Dermis microvascular lymphatic vessel endothelial cell (primary cell): ENCODE measurements around the gene HLA-B. TPM values are rescaled to one million over a fixed set of nuclear protein-coding genes. Genes with fewer than 3 reads are reported as not detected.

Source experiments
- DNase-seq, 2 donors: peaks; one replicate each; pipeline versions ENCODE4 v3.0.0 to v3.0.0-alpha.2; 2010; ENCODE audit warnings: low read depth in 2 of 2
- total RNA-seq: library from RNA; depleted of rRNA; stranded (reverse); fragments of >200 nt; gene quantifications from 2 replicates; pipeline ENCODE4 v1.2.1, GENCODE V29; 2014

The HLA-B gene
- total RNA-seq, 1 donor from 2014 or later, result 258 TPM

- DNase-seq, result no peak
Observed at GRCh38 chr6:31353384-31353945, 3.5 kb downstream of the HLA-B start.

DNA sequence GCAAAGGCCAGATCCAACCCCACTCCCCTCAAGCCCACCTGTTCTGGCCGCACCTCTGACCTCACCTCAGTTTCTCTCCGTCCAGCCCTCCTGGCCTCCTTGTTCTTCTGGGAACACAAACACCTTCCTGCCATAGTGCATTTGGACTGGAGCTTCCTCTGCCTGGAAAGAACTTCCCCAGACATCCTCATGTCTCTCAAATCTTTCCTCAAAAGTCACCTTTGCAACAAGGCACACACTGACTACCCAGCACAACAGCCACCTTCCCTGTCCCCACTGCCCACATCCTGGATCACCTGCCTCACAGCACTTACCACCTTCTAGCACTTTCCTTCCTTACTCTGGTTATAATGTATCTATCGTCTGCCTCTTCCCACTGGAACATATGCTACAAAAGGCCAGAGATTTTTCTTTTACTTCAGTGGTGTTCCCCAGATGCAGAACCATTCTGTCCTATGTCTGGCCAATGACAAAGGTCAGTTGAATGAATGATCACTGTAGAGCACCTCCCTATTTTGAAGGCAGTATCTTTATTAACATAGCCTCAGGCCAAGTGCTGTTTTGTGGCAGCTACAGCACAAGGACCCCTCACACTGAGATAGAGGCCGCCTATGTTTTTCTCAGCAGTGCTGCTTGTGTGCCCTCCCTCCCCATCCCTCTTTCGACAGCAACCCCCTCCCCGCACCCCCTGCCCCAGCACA, 4.1 kb downstream of the HLA-B start:
- DNase-seq, result no peak

GRCh38 chr6:31352310-31352682, 4.7 kb downstream of the HLA-B start:
- DNase-seq, result no peak

GRCh38 chr6:31351401-31352309, 5.3 kb downstream of the HLA-B start:
- no peak for DNase-seq

GRCh38 chr6:31351033-31351380, 6.0 kb downstream of the HLA-B start:
- no peak for DNase-seq

DNA sequence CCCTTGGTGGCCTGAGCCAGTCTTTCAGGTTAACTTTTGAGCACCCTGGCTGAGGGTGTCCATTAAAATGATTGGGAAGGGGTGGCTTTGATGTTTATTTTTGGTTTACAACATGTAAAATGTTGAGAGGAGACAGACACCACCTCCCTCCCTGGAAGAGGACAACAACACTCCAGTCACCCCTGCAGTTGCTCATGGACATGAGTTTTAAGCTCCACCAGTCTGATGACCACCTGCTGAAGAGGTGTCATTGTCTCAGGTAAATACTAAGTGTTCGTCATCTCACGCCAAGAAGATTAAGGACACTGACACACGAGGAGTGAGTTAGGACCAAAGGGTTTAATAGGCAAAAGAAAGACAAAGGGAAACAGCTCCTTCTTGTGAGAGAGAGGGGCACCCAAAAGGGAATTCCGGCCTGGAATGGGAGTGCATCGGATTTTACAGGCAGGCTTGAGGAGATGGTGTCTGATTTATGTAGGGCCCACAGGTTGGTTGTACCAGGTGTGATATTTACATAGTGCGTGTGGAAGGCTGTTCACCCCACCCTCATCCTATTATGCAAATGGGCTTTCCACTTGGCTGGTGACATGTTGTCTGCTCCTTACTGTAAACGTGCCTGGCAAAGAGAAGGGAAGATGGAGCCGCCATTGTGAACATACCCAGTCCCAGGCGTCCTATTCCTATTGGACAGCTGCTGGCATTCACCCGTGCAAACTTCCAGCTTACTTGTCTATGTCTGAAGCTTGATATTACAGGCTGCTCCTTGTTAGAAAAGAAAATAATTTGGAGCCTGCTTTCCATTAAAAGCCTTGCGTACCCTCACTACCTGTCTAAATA, 6.6 kb downstream of the HLA-B start:
- no peak for DNase-seq

DNA sequence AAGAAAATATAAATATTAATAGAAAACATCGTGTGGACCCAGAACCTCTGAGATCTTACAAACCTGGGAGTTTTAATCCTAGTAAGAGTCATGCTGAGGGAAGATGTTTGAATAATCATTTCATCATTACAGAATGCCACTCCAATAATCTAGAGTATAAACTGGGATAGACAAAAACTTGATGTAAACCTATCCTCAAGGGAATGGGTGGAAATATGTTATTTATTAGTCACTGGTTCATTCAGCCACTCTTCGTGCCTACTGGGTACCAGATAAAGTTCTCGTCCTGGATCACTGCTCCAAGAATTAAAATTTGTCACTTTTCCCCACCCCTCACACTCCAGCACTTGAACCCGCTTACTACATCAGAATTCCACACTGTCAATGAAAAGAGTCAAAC, 7.7 kb downstream of the HLA-B start:
- no peak for DNase-seq

DNA sequence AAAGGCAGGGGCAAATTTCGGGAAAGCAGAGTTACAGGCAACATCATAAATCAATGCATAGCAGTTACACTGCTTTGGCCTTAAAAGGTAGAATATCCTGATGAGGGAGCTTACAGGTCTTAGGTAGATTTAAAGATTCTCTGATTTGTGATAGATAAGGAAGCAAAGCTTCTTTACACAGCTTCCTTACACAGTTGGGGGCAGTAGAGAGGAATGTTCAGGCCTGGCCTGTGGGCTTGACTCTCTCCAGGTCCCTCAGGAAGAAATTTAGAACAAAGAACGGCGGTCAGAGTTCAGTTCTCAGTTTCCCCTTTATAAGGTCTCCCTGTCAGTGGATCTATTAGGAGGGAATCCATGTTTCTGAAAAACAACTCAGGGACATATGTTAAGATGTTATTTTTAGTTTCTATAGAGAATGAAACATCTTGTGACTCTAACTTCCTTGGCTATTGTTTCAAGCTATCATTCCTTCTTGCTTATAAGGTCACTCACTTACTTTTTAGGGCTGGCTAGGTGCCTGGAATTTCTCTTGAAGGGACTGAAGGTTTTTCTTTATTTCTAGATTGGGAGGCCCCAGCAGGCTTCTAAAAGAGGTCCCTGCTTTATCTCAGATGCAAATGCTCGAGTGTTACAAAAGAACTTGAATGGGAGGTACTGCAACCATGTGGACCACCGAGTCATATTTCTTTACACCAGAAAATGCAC, 11.8 kb downstream of the HLA-B start:
- no peak for DNase-seq

DNA sequence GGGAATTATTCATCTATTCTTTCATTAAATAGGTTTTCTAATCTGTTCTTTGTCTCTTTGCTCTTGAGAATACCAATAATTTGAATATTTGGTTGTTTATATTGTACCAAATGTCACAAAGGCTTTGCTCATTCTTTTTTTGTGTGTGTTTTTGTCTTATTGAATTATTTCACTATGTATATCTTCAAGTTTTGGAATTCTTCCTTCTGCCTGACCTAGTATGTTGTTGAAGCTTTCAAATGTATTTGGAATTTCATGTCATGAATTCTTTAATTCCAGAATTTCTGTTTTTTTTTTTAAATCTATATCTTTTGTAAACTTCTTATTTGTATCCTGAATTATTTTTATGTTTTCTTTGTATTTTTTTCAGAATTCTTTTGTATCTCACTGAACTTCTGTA, 16.8 kb downstream of the HLA-B start:
- no peak for DNase-seq

DNA sequence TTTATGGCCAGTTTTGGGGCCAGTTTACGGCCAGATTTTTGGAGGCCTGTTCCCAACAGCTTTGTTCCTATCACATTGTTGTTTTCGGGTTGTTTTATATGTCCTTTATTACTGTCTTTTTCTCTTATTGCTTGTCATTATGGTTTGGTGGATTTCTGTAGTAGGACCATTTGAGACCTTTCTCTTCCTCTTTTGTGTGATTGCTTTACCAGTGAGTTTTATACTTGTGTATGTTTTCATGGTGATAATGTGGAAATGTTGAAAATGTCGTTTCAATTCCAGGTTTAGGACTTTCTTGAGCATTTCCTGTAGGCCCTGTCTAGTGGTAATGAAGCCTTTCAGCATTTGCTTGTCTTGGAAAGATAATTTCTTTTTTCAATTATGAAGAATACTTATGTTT, 17.8 kb downstream of the HLA-B start:
- DNase-seq, result no peak

DNA sequence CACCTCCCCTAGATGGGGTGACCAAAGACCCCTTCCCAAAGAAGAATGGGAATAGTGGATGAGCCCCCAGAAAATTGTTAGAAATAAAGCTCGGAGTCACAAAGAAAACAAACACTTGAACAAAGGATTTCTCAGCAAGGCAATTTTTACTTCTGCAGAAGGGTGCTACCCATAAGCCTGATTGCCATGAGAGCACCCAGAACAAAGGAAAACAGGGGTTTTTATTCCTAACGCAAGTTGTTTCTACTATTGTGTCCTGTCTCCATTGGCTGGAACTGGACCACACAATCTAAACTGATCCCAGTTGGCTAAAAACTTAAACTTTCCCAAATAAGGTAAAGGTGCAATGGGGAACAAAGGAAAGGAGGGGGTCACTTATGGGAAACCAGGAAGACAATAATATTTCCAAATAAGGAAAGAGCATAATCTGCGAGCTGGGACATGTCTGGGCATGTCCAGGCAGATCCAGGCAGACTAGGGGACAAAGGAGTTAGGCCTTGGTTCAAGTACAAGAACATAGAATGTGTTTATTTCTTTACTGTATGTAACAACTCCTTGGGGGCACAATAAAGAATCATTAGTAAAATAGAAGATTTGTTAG, 20.0 kb downstream of the HLA-B start:
- DNase-seq, result peak in 1 of 2 donors; percentile 17

DNA sequence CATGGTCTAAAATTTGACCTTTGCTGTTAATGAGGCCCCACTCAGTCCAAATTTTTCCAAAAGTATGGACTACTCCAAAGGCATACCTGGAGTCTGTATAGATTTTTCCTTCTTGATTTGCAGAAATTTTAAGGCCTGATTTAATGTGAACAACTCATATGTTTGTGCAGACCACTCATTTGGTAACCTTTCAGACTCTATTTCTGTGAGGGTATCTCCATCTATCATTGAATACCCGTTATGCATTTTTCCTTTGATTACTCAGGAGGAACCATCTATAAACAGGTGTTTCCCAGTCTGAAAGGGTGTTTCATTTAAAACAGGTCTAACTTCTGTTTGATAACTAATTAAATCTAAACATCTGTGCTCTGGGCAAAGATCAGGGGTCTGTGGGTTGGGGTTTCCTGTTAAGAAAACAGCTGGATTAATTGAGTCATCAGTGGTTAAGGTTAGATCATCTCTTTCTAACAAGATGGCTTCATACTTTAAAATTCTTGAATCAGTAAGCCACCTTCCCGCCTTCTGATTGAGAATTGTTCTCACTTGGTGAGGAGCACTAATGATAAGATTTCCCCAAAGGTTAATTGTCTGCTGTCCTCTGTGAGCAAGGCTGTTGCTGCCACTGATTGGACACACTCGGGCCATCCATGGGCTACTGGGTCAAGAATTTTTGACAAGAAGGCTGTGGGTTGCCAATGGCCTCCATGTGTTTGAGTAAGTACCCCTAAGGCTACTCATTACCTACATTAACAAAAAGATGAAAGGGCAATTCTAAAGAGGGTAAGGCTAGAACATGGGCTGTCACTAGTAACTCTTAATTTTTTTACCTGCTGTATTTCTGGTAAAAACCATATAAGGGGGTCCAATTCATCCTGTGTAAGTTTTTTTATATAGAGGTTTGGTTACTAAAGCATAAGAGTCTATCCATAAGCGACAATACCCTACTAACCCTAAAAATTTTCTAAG, 24.1 kb downstream of the HLA-B start:
- no peak for DNase-seq

- DNase-seq, result no peak
Observed at GRCh38 chr6:31328355-31328960, 28.5 kb downstream of the HLA-B start.

- no peak for DNase-seq
Observed at GRCh38 chr6:31321820-31322219, 35.2 kb downstream of the HLA-B start.

DNA sequence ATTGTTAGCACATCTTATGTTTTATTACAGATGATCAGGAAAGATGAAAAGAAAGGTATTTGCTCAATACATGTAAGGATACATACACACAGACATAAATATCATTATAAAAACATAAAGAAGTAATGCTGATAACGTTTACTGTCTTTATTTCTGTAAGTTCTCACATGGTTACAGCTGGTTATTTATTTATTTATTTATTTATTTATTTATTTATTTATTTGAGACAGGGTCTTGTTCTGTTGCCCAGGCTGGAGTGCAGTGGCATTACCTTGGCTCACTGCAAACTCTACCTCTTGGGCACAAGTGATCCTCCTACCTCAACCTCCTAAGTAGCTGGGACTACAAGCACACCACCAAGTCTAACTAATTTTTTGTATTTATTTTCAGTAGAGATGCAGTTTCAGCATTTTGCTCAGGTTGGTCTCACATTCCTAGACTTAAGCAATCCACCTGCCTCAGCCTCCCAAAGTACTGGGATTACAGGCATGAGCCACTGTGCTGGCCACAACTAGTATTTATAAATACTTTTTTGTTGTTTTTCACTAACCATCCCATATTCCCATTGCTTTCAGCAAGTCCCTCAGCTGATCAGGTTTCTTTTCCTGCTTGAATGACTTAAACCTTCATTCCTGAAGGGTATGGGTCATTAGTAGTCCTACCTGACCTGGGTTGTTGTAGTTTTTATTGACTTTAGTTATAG, 35.8 kb downstream of the HLA-B start:
- no peak for DNase-seq

DNA sequence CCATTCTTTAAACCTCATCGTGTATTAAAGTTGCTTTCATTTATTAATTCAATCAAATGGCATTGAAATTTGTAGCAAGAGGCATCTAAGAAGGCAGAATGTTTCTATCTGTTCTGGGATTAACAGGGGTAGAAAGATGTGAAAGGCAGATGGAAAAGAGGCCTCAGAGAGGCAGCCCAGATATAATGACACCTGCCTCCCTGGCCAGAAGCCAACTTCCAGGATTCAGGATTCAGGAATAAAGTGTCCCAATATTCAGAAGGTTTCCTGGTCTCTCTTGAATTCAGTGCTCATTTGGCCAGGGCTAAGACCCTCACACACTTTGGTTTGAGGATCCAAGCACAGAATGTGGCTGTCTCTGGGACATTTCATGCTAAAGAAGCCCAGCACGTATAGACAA, 39.9 kb downstream of the HLA-B start:
- no peak for DNase-seq

DNA sequence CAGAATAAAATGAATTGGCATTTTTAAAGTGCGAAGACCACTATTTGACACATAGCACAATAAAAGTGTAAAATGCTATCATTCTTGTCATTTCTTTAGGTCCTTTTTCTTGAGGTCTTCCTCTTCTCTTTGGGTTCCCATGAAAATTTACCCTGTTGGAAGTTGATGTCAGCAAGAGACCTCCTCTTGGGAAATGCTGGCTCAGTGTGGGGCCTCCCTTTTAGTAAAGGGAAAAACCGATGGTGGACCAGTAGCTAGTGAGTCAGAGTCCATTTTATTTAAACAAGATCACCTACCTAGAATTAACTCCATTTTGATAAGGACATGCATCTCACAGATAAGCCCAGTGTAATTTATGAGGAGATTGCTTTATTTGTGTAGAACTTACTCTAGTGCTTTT, 47.3 kb downstream of the HLA-B start:
- no peak for DNase-seq

GRCh38 chr6:31308845-31309175, 48.2 kb downstream of the HLA-B start:
- no peak for DNase-seq
